ENCODE measurements around the gene MFAP3L.

MFAP3L gene

GRCh38 chr4:170017252-170017651, 8.9 kb downstream of the MFAP3L start:
- DNase-seq = no peak

- DNase-seq = no peak
Measured at GRCh38 chr4:170015285-170015684, 10.9 kb downstream of the MFAP3L start.

GRCh38 chr4:170014359-170015011, 11.7 kb downstream of the MFAP3L start:
- DNase-seq = no peak

GRCh38 chr4:170012629-170012958, 13.6 kb downstream of the MFAP3L start:
- no peak for DNase-seq

GRCh38 chr4:170011921-170012628, 14.1 kb downstream of the MFAP3L start:
- DNase-seq = no peak

- DNase-seq = no peak
Measured at GRCh38 chr4:170009291-170009690, 16.9 kb downstream of the MFAP3L start.

GRCh38 chr4:170008801-170009200, 17.4 kb downstream of the MFAP3L start:
- DNase-seq = no peak

- peak; percentile 11 for DNase-seq
Measured at GRCh38 chr4:170008371-170008770, 17.8 kb downstream of the MFAP3L start.

- no peak for DNase-seq
Measured at GRCh38 chr4:170007113-170007512, 19.1 kb downstream of the MFAP3L start.

GRCh38 chr4:170005472-170005871, 20.7 kb downstream of the MFAP3L start:
- DNase-seq = peak; percentile 74

- DNase-seq = no peak
Measured at GRCh38 chr4:170004651-170005295, 21.4 kb downstream of the MFAP3L start.

- no peak for DNase-seq
Measured at GRCh38 chr4:170003071-170004070, 22.8 kb downstream of the MFAP3L start.

GRCh38 chr4:170001745-170002267, 24.4 kb downstream of the MFAP3L start:
- DNase-seq = no peak

GRCh38 chr4:170001011-170001744, 25.0 kb downstream of the MFAP3L start:
- no peak for DNase-seq

GRCh38 chr4:169999923-170000322, 26.3 kb downstream of the MFAP3L start:
- DNase-seq = no peak

GRCh38 chr4:169998981-169999380, 27.2 kb downstream of the MFAP3L start:
- peak; percentile 9 for DNase-seq

GRCh38 chr4:169996379-169997240, 29.6 kb downstream of the MFAP3L start:
- no peak for DNase-seq

- DNase-seq = no peak
Measured at GRCh38 chr4:169993531-169993930, 32.7 kb downstream of the MFAP3L start.

- no peak for DNase-seq
Measured at GRCh38 chr4:169988252-169988651, 37.9 kb downstream of the MFAP3L start.

GRCh38 chr4:169987327-169988228, 38.6 kb downstream of the MFAP3L start:
- no peak for DNase-seq
